Hepatocyte (in vitro differentiated cells): Measurements from ENCODE around the gene RPP40. TPM values are rescaled to one million over a fixed set of nuclear protein-coding genes. Genes with fewer than 3 reads are reported as not detected.

Experiments
- DNase-seq: peaks from one replicate; pipeline ENCODE4 v3.0.0-alpha.2; 2016; ENCODE audit warnings: low spot score
- H2AFZ ChIP-seq: fragments of 200-600 bp; sonication (generic); 2 replicates; pipeline ENCODE4 v1.6.0; 2016; ENCODE audit warnings: antibody characterized with exemption, mild to moderate bottlenecking
- H3K27ac ChIP-seq: fragments of 200-600 bp; sonication (generic); 2 replicates; pipeline ENCODE4 v1.5.1; 2016; ENCODE audit warnings: mild to moderate bottlenecking
- H3K27me3 ChIP-seq: fragments of 200-600 bp; sonication (generic); 2 replicates; pipeline ENCODE4 v1.6.1; 2016
- H3K36me3 ChIP-seq: fragments of 200-600 bp; sonication (generic); replicated peaks from 2 replicates; pipeline ENCODE4 v1.5.1; 2016; ENCODE audit warnings: low read depth; ENCODE audit not compliant: insufficient read depth
- H3K4me1 ChIP-seq: fragments of 200-600 bp; sonication (generic); 2 replicates; pipeline ENCODE4 v1.5.1; 2016; ENCODE audit warnings: mild to moderate bottlenecking, moderate library complexity; ENCODE audit not compliant: insufficient read depth
- H3K4me2 ChIP-seq: fragments of 200-600 bp; sonication (generic); 2 replicates; pipeline ENCODE4 v1.6.0; 2016
- H3K4me3 ChIP-seq: fragments of 200-600 bp; sonication (generic); 2 replicates; pipeline ENCODE4 v1.5.1; 2016; ENCODE audit warnings: mild to moderate bottlenecking
- H3K79me2 ChIP-seq: fragments of 200-600 bp; sonication (generic); 2 replicates; pipeline ENCODE4 v1.6.0; 2017; ENCODE audit warnings: mild to moderate bottlenecking
- H3K9me2 ChIP-seq: fragments of 200-600 bp; sonication (generic); replicated peaks from 2 replicates; pipeline ENCODE4 v1.6.0; 2017; ENCODE audit warnings: mild to moderate bottlenecking; ENCODE audit not compliant: insufficient read depth
- H3K9me3 ChIP-seq: fragments of 200-600 bp; sonication (generic); 2 replicates; pipeline ENCODE4 v1.5.1; 2016; ENCODE audit warnings: low read depth, mild to moderate bottlenecking
- H4K20me1 ChIP-seq: fragments of 200-600 bp; sonication (generic); 2 replicates; pipeline ENCODE4 v1.6.0; 2016; ENCODE audit warnings: mild to moderate bottlenecking; ENCODE audit not compliant: insufficient read depth, poor library complexity, severe bottlenecking
- CTCF ChIP-seq: fragments of 200-600 bp; sonication (generic); IDR thresholded peaks from 2 replicates; pipeline ENCODE4 v1.5.1; 2016; ENCODE audit warnings: antibody characterized with exemption, mild to moderate bottlenecking; ENCODE audit not compliant: poor library complexity
- EZH2 ChIP-seq: fragments of 200-600 bp; sonication (generic); IDR thresholded peaks from 2 replicates; pipeline ENCODE4 v1.6.1; 2016; ENCODE audit warnings: antibody characterized with exemption, mild to moderate bottlenecking, borderline replicate concordance
- EZH2phosphoT487 ChIP-seq: fragments of 200-600 bp; sonication (generic); IDR thresholded peaks from one replicate; pipeline ENCODE4 v1.6.1; 2018; ENCODE audit warnings: antibody characterized with exemption, mild to moderate bottlenecking, low read depth, moderate library complexity; ENCODE audit not compliant: unreplicated experiment, severe bottlenecking
- WGBS: methylation state at CpG from one replicate; pipeline ENCODE4 v1.1.6; 2016; ENCODE audit warnings: low lambda C conversion rate; ENCODE audit errors: missing lambda C conversion rate; 5-methylcytosine and 5-hydroxymethylcytosine counted together
- polyA plus RNA-seq: library from polyadenylated mRNA; unstranded; fragments of >200 nt; fragmentation: Nextera tagmentation; extraction: Ambion mirVana; gene quantifications from 2 replicates; pipeline ENCODE4 v1.2.1, GENCODE V29; 2016
- total RNA-seq: library from RNA; depleted of rRNA; stranded (reverse); fragments of >200 nt; gene quantifications from 2 replicates; pipeline ENCODE4 v1.2.3, GENCODE V29; 2014

Gene RPP40
- total and polyA plus RNA-seq, 2 experiments from 2014 or later: 17.7 to 24.8 TPM

GRCh38 chr6:5042436-5042835 lies 38.6 kb upstream of the RPP40 start:
- Histone ChIP-seq H3K79me2 (no peaks in the 10 kb centered on the region), H3K4me2 (no peak overlapping the region), H3K9me3 (no peaks in the 10 kb centered on the region), H3K27me3 (no peaks in the 10 kb centered on the region), H3K36me3 (no peaks in the 10 kb centered on the region), H4K20me1 (no peaks in the 10 kb centered on the region), H3K27ac (no peak overlapping the region), H3K4me3 (no peak overlapping the region), H3K4me1 (no peaks in the 10 kb centered on the region), H3K9me2 (no peaks in the 10 kb centered on the region), H2AFZ (no peak overlapping the region)
- no peak for DNase-seq
- no peak for TF ChIP-seq CTCF
- TF ChIP-seq EZH2: no peak
- no peak for TF ChIP-seq EZH2phosphoT487
- WGBS: 81% methylated on average over 3 of the region's 3 CpGs

- Histone ChIP-seq H3K79me2 (no peaks in the 10 kb centered on the region), H2AFZ (no peak overlapping the region), H3K36me3 (no peaks in the 10 kb centered on the region), H3K27ac (no peak overlapping the region), H4K20me1 (no peaks in the 10 kb centered on the region), H3K9me3 (no peaks in the 10 kb centered on the region), H3K4me3 (no peak overlapping the region), H3K9me2 (no peaks in the 10 kb centered on the region), H3K4me2 (no peak overlapping the region), H3K27me3 (no peaks in the 10 kb centered on the region), H3K4me1 (no peaks in the 10 kb centered on the region)
- DNase-seq: no peak
- TF ChIP-seq EZH2: no peak
- no peak for TF ChIP-seq CTCF
- TF ChIP-seq EZH2phosphoT487: no peak
- WGBS: 44% methylated on average over 2 of the region's 2 CpGs
These were observed 38.1 kb upstream of the RPP40 start for GRCh38 chr6:5041955-5042354.

- DNase-seq: peak; percentile 87
- TF ChIP-seq EZH2: no peak
- peak; percentile 7 for TF ChIP-seq CTCF
These were observed 32.4 kb upstream of the RPP40 start for GRCh38 chr6:5036269-5036668.

GRCh38 chr6:5034736-5035135 lies 30.9 kb upstream of the RPP40 start:
- no peaks in the 10 kb centered on the region for H3K9me2 ChIP-seq
- no peak overlapping the region for H3K27ac ChIP-seq
- no peaks in the 10 kb centered on the region for H3K4me1 ChIP-seq
- no peaks in the 10 kb centered on the region for H4K20me1 ChIP-seq
- H3K79me2 ChIP-seq: no peaks in the 10 kb centered on the region
- no peak for DNase-seq
- H3K36me3 ChIP-seq: no peaks in the 10 kb centered on the region
- no peak for TF ChIP-seq EZH2
- no peak for TF ChIP-seq CTCF
- TF ChIP-seq EZH2phosphoT487: no peak
- 69% methylated on average over 7 of the region's 7 CpGs for WGBS
- no peaks in the 10 kb centered on the region for H3K27me3 ChIP-seq
- no peak overlapping the region for H3K4me3 ChIP-seq
- no peak overlapping the region for H2AFZ ChIP-seq
- no peaks in the 10 kb centered on the region for H3K9me3 ChIP-seq
- no peak overlapping the region for H3K4me2 ChIP-seq

More at GRCh38 chr6:5036269-5036668, 32.4 kb upstream of the RPP40 start:
- no peak overlapping the region for H3K27ac ChIP-seq
- no peak overlapping the region for H3K4me3 ChIP-seq
- H4K20me1 ChIP-seq: no peaks in the 10 kb centered on the region
- no peak overlapping the region for H2AFZ ChIP-seq
- H3K9me3 ChIP-seq: no peaks in the 10 kb centered on the region
- 27% methylated on average over 8 of the region's 8 CpGs for WGBS
- H3K36me3 ChIP-seq: no peaks in the 10 kb centered on the region
- H3K4me1 ChIP-seq: no peaks in the 10 kb centered on the region
- H3K79me2 ChIP-seq: no peaks in the 10 kb centered on the region
- no peak overlapping the region for H3K4me2 ChIP-seq
- H3K27me3 ChIP-seq: no peaks in the 10 kb centered on the region
- no peaks in the 10 kb centered on the region for H3K9me2 ChIP-seq
